Measurements from ENCODE around the gene ZNF341. TPM values are rescaled to one million over a fixed set of nuclear protein-coding genes. Genes with fewer than 3 reads are reported as not detected.
A peak's percentile ranks its signal among the peaks of the same experiment; 100 is the strongest.

The ZNF341 gene
- total and polyA plus RNA-seq, 2 of the 8 experiments (the other 6 are each of a cell fraction or from before 2014, with no cell fraction given): 5.8 to 6.4 TPM

GRCh38 chr20:33761698-33762250, 30.0 kb downstream of the ZNF341 start:
- no peak overlapping the region for H2AK5ac ChIP-seq (ENCODE audit: low read depth, low read length)
- H3K56ac ChIP-seq (replicated peaks; ENCODE audit: insufficient read length, low read depth, low read length): no peak overlapping the region
- no peak for TF ChIP-seq SIX5 (IDR thresholded peaks at IDR 0.05; ENCODE audit: low read depth, low read length)
- TF ChIP-seq SP1 (IDR thresholded peaks at IDR 0.05; ENCODE audit: low read depth, low read length): no peak
- TF ChIP-seq ASH2L (IDR thresholded peaks at IDR 0.05; ENCODE audit: low read length): no peak
- no peak for TF ChIP-seq CBX8 (IDR thresholded peaks at IDR 0.05; ENCODE audit: borderline replicate concordance, low read depth, low read length)
- no peak for TF ChIP-seq CTBP2 (IDR thresholded peaks at IDR 0.05; ENCODE audit: borderline replicate concordance, insufficient read depth, insufficient read length, low read length)
- TF ChIP-seq EZH2 (IDR thresholded peaks at IDR 0.05; ENCODE audit: low read depth, low read length, severe bottlenecking): no peak
- no peak for TF ChIP-seq TCF12 (IDR thresholded peaks at IDR 0.05; ENCODE audit: low read depth, low read length)
- TF ChIP-seq E2F6 (IDR thresholded peaks at IDR 0.05): no peak
- TF ChIP-seq HDAC6 (IDR thresholded peaks at IDR 0.05; ENCODE audit: low read depth, low read length): no peak
- TF ChIP-seq EGR1 (IDR thresholded peaks at IDR 0.05; ENCODE audit: borderline replicate concordance, low read depth, low read length): no peak
- TF ChIP-seq RXRA (IDR thresholded peaks at IDR 0.05; ENCODE audit: insufficient read depth, low read depth, low read length): no peak
- H2BK20ac ChIP-seq (ENCODE audit: low read length): no peak overlapping the region
- no peaks in the 10 kb centered on the region for H3K79me2 ChIP-seq (ENCODE audit: control insufficient read depth in 1 of 2, insufficient read depth in 2 of 2, low read length in 2 of 2)
- FAIRE-seq (no peak), DNase-seq (ENCODE audit: low read depth in 1 of 2, low spot score in 2 of 2) (no peak)
- H3K4me3 ChIP-seq (ENCODE audit: extremely low read depth in 1 of 4, insufficient read depth in 2 of 4, low read depth in 3 of 4, low read length in 4 of 4): no peak overlapping the region
- ChIA-PET CTCF (ENCODE audit: partially characterized antibody) (interaction anchor here (0.7 to 1.0 kb wide), 2 partner anchors 30 to 250 kb away, joined by 4 to 7 read pairs; no protein-coding TSS in a partner anchor), POLR2A (ENCODE audit: partially characterized antibody) (no interaction called here)
- no peaks in the 10 kb centered on the region for H3K27me3 ChIP-seq (replicated peaks in 1 of 4; ENCODE audit: control insufficient read depth in 3 of 4, extremely low read depth in 1 of 4, insufficient read depth in 3 of 4, low read length in 3 of 4)
- no peaks in the 10 kb centered on the region for H3K4me1 ChIP-seq (replicated peaks in 1 of 4; ENCODE audit: control insufficient read depth in 3 of 4, insufficient read depth in 4 of 4, low read length in 3 of 4)
- no peak overlapping the region for H2BK15ac ChIP-seq (ENCODE audit: low read length)
- no peak overlapping the region for H3K27ac ChIP-seq (ENCODE audit: low read depth, low read length)
- 83% methylated on average over 13 of the region's 13 CpGs; no CpG with 5 or more reads in 1 of the 2 experiments for WGBS, 2 experiments (ENCODE audit: extremely low coverage in 1 of 2, insufficient coverage in 1 of 2, insufficient read length in 1 of 2, insufficient replicate concordance in 2 of 2, low coverage in 1 of 2, low lambda C conversion rate in 2 of 2, missing lambda C conversion rate in 1 of 2)
- H4K20me1 ChIP-seq (replicated peaks in 1 of 2; ENCODE audit: control insufficient read depth in 1 of 2, insufficient read depth in 2 of 2, low read length in 2 of 2): peaks cover 0 to 2% of the 10 kb centered on the region in 2 experiments
- H2BK5ac ChIP-seq (ENCODE audit: low read depth, low read length): peak overlapping the region; percentile 66; the same call in 1 of the 2 replicates
- no peak overlapping the region for H4K8ac ChIP-seq (ENCODE audit: extremely low read depth, insufficient read depth, low read length)
- H2AFZ ChIP-seq (ENCODE audit: low read length): no peak overlapping the region
- no peak overlapping the region for H4K5ac ChIP-seq (ENCODE audit: insufficient read length, low read depth, low read length)
- H3K9ac ChIP-seq (replicated peaks in 1 of 4; ENCODE audit: extremely low read depth in 1 of 4, low read depth in 3 of 4, low read length in 3 of 4): no peak overlapping the region
- no peak overlapping the region for H2BK120ac ChIP-seq (replicated peaks; ENCODE audit: low read depth, low read length)
- no peak overlapping the region for H3K4ac ChIP-seq (replicated peaks; ENCODE audit: insufficient read length, low read depth, low read length)
- H3K18ac ChIP-seq (ENCODE audit: extremely low read depth, low read length): no peak overlapping the region
- no peaks in the 10 kb centered on the region for H3K23me2 ChIP-seq (ENCODE audit: low read depth, low read length)
- peaks cover 0 to 6% (median 0%) of the 10 kb centered on the region in 4 experiments; a peak in 3 of 8 replicates for H3K36me3 ChIP-seq (ENCODE audit: control insufficient read depth in 2 of 4, insufficient read depth in 4 of 4, low read length in 3 of 4)
- H3K4me2 ChIP-seq (ENCODE audit: insufficient read depth in 1 of 2, low read depth in 2 of 2, low read length in 2 of 2): no peak overlapping the region
- H3K23ac ChIP-seq (ENCODE audit: insufficient read length): no peak overlapping the region
- no peak overlapping the region for H4K91ac ChIP-seq (replicated peaks; ENCODE audit: insufficient read length, low read length)
- no peak overlapping the region for H2BK12ac ChIP-seq (ENCODE audit: low read depth, low read length)
- no peaks in the 10 kb centered on the region for H3K79me1 ChIP-seq (ENCODE audit: low read depth, low read length)
- no peak overlapping the region for H3K14ac ChIP-seq (ENCODE audit: insufficient read length)
- no peaks in the 10 kb centered on the region; a peak in 1 of 4 replicates for H3K9me3 ChIP-seq (ENCODE audit: insufficient read depth in 2 of 2, low read depth in 1 of 2, low read length in 1 of 2)

Data from H1 (cell line).